NCI-H1092 (cell line): ENCODE data around the gene PRKCH.

ENCODE experiments used
- DNase-seq: peaks from one replicate; lab custom pipeline; 2025; lab: John Stamatoyannopoulos, UW

The PRKCH gene

DNA sequence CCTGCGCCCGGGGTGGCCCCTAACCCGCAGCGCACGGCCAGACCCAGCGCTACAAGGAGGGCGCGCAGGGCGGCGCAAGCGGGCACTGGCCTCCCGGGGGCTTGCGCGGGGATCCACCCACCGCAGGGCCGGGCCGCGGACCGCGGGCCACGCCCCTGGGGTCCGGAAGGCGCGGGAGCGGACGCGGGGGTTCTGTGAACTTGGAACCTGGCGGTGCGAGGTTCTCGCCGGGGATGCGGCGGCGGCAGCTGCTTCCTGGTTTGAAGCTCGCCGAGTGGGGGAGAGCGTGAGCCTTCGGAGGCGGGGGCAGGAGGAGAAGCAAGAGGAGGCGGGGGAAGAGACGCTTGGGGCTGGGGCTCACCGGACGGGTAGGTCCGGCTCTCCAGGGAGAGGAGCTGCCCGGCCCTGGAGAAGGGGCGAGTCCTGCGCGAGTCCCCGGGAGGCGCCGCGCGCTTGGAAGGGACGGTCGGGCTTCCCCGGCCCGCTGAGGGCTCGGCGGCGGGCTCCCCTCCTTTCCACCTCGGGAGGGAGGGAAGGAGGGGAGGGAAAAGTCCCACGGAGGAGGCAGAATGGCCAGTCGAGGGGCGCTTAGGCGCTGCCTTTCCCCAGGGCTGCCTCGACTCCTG, at the start of gene PRKCH:
Gene PRKCH (plus strand): TSS at position 195 of the 626 bp plus-strand sequence. CDS start 523 bp downstream, outside the sequence.
- DNase-seq: peak; percentile 33

- DNase-seq: no peak
Measured at GRCh38 chr14:61277232-61277631, 44.1 kb upstream of the PRKCH start.

GRCh38 chr14:61277784-61278183, 43.6 kb upstream of the PRKCH start:
- DNase-seq: no peak

DNA sequence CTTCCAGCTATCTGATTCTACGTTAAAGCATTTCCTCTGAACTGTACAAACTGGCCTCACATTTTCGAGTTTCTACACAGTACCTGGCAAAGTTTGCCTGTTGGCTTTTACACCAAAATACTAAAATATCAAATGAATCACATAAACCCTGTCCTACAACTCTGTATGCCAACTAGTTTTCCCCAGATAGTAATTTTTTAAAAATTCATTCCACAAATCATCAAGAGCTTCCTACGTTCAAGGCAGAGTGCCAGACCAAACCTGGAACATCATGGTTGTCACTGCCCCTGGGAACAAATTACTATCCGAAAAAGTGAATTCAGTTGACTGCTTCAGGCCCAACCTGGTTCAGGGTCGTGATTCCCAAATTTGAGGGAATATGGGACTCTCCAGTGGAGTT, 42.3 kb upstream of the PRKCH start:
- DNase-seq: no peak

DNA sequence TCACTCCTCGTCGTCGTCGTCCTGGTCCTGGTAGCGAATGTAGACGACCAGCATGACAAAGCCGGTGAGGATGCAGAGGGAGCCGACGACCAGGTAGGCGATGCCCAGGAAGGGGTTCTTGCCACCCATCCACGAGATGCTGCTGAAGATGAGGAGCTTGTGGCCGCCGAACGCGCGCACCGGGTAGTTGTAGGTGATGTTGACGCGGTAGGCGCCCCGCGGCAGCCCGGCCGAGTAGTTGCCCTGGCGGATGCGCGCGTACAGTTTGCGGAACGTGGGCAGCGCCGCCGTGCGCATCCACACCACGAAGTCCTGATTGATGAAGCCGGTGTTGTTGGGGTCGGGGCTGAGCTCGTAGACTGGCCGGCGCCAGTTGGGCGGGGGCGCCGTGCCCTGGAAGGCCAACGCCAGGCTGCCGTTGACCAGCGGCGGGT, 41.3 kb upstream of the PRKCH start:
- no peak for DNase-seq

DNA sequence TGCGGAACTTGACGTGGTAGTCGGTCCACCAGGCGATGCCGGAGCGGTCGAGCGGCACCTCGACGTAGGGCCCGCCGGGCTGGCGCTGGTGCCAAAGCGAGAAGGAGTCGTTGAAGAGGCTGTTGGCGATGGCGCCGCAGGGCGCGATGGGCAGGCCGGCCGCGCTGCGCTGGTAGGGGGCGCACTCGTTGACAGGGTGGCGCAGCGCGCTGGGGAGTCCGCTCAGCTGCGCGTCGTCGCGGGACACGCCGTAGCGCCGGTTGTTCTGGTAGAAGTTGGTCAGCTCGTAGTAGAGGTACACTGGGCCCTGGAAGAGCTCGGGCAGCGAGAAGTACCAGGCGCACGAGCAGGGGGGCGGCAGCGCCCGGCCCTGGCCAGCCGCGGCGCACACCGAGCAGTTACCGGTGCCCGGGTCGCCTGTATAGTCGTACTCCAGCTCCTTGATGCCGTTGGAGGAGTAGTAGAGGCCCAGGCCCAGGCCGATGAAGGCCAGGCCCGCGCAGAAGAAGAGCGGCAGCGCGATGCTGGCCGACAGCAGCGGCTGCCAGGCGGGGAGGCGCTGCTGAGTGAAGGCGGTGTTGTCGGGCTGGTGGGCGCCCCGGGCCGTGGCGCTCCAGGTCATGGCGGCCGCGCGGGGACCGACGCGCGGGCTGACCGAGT, 40.7 kb upstream of the PRKCH start:
- DNase-seq: peak; percentile 74

DNA sequence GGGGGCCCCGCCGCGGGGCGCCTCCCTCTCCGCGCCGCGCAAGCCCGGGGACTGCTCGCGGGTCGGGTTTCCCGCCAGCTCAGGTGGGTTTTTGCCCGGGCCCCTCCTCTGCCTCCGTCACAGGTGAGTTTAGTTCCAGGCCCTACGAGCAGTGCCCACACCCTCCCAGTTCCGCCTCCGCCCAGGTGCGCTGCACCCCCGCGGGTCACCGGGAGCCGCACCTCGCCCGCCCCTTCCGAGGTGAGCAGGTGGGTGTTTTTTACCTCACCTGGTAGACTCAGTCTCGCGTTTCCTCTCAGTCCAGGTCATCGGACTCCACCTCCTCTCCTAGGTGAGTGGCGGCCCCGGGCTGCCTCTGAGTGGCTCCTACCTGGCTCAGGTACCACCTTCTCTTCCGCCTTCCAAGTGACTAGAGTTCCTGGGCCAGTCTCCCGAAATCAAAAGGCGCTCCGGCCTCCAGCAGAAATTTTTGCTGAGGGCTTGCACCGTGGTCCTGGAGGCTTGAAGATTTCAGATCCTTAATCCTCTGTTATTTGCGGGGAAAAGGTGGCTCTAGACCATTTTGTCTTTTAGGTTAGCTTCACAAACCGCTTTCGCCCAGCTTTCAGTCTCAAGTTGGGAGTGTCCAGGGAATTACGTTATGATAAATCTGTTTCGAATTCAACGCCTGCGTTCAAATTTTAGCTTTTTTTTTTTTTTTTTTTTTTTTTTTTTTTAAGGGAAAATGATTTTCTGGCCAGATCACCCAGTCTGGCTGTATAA, 40.0 kb upstream of the PRKCH start, which contains the start of gene TMEM30B:
Gene TMEM30B (minus strand): TSS at position 153 of the 762 bp plus-strand sequence. CDS start 191 bp downstream, outside the sequence.
- no peak for DNase-seq

- no peak for DNase-seq
Measured at GRCh38 chr14:61281948-61282275, 39.5 kb upstream of the PRKCH start.

DNA sequence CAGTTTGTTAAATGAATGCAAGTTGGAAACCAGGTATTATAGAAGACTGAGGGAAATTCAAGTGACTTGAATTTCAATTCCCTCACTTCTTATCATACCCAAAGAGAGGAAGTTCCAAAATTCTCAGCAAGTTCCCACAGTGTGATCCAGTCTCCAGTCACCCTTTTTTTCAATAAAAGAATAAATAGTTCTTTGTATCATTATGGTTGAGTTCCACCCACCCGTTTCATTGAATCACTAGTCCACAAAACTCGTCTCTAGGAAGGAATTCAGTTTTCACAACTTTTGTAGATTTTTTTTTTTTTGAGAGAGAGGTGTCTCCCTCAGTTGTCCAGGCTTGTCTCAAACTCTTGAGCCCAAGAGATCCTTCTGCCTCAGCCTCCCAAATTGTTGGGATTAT, 38.6 kb upstream of the PRKCH start:
- DNase-seq: no peak

GRCh38 chr14:61284001-61284400, 37.4 kb upstream of the PRKCH start:
- no peak for DNase-seq

DNA sequence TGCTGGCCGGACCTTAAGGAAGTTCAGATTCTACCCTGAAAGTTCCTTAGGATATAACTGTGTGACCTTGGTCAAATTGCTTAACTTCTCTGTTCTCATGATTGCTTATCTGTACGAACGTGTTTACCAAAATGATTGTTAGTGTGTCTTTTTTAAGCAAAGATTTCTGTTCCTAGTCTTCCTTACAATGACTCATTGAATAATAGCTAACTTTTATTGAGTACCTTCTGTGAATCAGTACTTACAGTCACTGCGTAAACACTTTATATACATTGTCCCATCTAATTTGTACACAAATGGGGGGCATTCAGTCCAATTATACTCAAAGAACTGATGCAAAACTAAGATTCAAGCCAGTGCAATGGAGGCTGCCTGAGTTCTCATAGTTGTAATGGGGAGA, 36.0 kb upstream of the PRKCH start:
- DNase-seq: no peak

DNA sequence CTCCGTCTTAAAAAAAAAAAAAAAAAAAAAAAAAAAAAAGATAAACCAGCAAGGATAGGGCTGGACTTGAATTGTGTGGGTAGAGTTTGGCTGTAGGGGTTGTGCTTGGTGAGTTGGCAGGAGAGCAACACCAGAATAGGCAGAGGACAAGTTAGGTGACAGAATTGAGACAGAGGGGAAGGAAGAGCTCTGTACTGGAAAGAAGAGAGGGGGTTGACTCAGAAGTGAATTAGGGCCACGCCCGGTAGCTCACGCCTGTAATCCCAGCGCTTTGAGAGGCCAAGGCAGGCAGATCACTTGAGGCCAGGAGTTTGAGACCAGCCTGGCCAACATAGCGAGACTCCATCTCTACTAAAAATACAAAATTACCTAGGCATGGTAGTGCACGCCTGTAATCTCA, 34.2 kb upstream of the PRKCH start:
- no peak for DNase-seq

- DNase-seq: no peak
Measured at GRCh38 chr14:61288228-61288627, 33.2 kb upstream of the PRKCH start.

DNA sequence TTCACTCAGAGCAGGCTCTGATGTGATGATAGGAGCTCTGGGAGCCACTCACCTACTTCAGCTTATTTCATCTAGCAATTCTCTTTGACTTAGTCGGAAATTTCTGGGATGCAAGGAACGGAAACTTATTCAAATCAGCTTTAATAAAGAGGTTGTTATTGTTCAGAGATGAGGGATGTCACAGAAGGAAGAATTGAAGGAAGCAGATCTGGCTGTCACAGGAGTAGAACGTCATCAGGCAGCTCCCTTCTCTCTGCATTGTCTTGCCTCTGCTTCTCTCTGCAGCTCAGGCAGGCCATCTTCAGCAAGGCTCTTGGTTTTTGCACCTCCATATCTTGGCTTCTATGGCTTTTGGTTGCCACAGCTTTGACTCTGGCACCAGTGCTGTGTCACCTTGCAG, 32.7 kb upstream of the PRKCH start:
- DNase-seq: no peak

GRCh38 chr14:61290701-61291100, 30.7 kb upstream of the PRKCH start:
- no peak for DNase-seq

GRCh38 chr14:61296151-61296550, 25.2 kb upstream of the PRKCH start:
- DNase-seq: no peak

DNA sequence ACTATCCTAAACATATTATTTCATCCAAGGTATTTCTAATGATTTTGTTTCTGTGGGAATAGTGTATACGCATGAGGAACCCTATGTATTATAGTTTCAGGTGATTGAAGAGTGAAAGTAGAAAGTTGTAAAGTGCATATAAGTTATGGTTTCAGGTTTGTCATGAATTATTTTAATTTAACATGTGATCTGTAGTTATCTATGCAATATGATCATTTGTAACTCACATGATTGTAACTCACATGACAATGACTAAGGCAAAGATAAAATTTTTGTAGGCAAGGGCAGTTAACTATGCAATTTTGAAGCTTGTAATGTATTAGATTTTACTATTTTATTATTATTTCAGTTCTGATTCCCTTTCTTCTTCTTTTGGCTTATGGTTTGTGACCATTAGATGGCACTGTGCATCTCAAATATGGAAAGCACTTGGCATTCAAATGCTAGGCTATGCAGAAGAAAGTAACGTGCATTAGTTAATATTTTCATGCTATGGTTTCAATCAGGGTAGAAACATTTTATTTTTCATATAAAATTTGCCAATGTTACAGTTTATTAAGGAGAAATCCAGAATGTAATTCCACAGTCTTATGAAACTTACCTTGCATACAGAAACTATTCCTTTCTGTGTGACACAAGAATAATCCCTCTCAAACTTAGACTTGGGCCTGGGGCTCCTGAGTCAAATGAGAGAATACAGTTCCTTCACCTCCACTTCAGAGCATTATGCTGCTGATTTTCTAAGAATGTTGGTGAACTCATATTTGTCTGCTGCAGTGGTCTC, 24.5 kb upstream of the PRKCH start:
- DNase-seq: peak; percentile 20

DNA sequence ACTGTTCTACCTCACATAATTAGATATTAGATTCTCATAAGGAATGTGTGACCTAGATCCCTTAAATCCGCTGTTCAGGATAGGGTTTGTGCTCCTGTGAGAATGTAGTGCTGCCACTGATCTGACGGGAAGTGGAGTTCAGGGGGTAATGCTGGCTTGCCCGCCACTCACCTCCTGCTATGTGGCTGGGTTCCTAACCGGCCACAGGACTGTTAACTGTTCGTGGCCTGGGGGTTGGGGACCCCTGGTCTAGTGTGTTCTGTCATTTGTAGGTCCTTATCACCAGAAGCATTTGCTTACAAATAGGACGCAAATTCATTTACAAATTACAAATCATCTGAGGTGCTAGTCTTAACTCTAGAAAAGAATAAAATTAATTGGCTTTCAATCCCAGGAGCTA, 23.8 kb upstream of the PRKCH start:
- no peak for DNase-seq

- DNase-seq: no peak
Measured at GRCh38 chr14:61298824-61299223, 22.6 kb upstream of the PRKCH start.

DNA sequence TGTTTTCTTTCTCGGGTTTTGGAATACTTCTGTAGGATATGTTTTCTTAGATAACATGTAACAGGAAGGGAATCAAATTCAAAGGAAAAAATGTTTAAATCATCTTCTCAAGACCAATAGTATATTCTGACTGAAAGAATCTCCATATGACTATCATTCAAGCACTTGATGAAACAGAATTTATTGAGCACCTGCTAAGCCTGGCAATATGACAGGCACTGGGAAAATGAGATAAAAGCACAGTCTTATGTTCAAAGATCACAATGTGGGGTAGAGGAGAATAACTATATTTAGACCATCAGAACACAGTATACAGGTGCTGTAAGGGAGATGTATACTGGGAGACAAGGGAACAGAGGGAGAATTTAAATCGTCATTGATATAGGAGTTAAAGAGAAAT, 21.2 kb upstream of the PRKCH start:
- DNase-seq: no peak

- DNase-seq: no peak
Measured at GRCh38 chr14:61300754-61301153, 20.6 kb upstream of the PRKCH start.

- no peak for DNase-seq
Measured at GRCh38 chr14:61304688-61305087, 16.7 kb upstream of the PRKCH start.
